ENCODE measurements around the gene NLRP10.
"Not testable (repeated sequence)": the region's sequence is repeated elsewhere in the genome, so short reads cannot be mapped to it uniquely, and the experiment has no call there.

The NLRP10 gene

GRCh38 chr11:7999795-8000194, 34.5 kb upstream of the NLRP10 start:
- no peak overlapping the region for H3K4me3 ChIP-seq (ENCODE audit: low read length)
- no peak overlapping the region for H3K27ac ChIP-seq (ENCODE audit: low read depth, low read length)
- H3K9ac ChIP-seq (ENCODE audit: low read length): no peak overlapping the region
- no peaks in the 10 kb centered on the region for H3K27me3 ChIP-seq (ENCODE audit: control insufficient read depth, insufficient read depth, low read length)
- H3K36me3 ChIP-seq (ENCODE audit: control insufficient read depth, insufficient read depth, low read length): peaks cover 23% of the 10 kb centered on the region
- H3K4me1 ChIP-seq (ENCODE audit: control insufficient read depth, insufficient read depth, low read length): no peaks in the 10 kb centered on the region

- no peak overlapping the region for H3K9ac ChIP-seq (ENCODE audit: low read length)
- no peaks in the 10 kb centered on the region for H3K27me3 ChIP-seq (ENCODE audit: control insufficient read depth, insufficient read depth, low read length)
- no peak overlapping the region for H3K27ac ChIP-seq (ENCODE audit: low read depth, low read length)
- H3K4me1 ChIP-seq (ENCODE audit: control insufficient read depth, insufficient read depth, low read length): no peaks in the 10 kb centered on the region
- no peak overlapping the region for H3K4me3 ChIP-seq (ENCODE audit: low read length)
- peaks cover 53% of the 10 kb centered on the region for H3K36me3 ChIP-seq (ENCODE audit: control insufficient read depth, insufficient read depth, low read length)
These were observed 29.5 kb upstream of the NLRP10 start for GRCh38 chr11:7994581-7995278.

DNA sequence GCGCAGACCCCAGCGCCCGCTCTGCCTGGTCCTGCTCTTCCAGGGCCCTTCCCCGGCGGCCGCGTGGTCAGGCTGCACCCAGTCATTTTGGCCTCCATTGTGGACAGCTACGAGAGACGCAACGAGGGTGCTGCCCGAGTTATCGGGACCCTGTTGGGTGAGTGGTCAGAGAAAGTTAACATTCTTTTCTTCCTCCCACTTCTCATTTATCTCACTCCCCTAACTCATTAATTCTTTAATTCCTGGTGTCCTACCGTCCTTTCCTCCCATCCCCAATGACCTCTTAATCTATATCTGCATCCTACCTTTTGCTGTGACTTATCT, 22.3 kb upstream of the NLRP10 start:
- not testable (repeated sequence) for H3K27me3 ChIP-seq (ENCODE audit: control insufficient read depth, insufficient read depth, low read length); H3K36me3 ChIP-seq (ENCODE audit: control insufficient read depth, insufficient read depth, low read length); H3K27ac ChIP-seq (ENCODE audit: low read depth, low read length)
- H3K4me1 ChIP-seq (ENCODE audit: control insufficient read depth, insufficient read depth, low read length): peaks cover 20% of the 10 kb centered on the region
- peak overlapping the region; percentile 51 for H3K9ac ChIP-seq (ENCODE audit: low read length)
- H3K4me3 ChIP-seq (ENCODE audit: low read length): peak overlapping the region; percentile 94

DNA sequence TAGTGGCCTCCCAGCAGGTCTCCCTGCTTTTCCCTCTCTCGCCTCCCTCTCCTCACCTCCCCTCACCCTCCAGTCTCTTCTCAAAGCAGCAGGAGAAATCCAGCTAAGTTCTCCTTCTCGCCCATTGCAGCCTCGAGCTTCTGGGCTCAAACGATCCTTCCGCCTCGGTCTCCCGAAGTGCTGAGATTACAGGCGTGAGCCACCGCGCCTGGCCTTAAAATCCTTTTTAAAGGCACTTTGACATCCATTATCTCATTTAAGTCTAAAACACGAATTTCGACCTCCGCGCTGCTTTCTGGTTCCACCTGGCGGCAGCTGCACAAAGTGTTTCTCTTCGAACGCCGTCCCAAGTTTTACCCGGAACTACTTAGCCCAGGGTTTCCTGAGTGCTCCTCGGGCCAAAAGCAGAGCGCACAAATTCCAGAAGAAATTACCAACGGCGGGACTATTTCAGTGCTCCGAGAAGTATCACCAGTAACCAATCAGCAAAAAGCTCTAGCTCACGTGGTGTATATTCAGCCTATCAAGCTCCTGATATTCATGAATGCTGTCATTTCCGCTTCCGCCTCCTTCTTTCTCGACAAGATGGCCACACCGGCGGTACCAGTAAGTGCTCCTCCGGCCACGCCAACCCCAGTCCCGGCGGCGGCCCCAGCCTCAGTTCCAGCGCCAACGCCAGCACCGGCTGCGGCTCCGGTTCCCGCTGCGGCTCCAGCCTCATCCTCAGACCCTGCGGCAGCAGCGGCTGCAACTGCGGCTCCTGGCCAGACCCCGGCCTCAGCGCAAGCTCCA, 21.7 kb upstream of the NLRP10 start, which contains the start of gene EIF3F:
Gene EIF3F, plus strand, starts transcription at position 570 of the 792 bp plus-strand sequence. Its CDS starts 16 bp downstream, at position 586.
- peak within 1 kb of the TSS; percentile 72 for H3K27ac ChIP-seq (ENCODE audit: low read depth, low read length)
- peak within 1 kb of the TSS; percentile 51 for H3K9ac ChIP-seq (ENCODE audit: low read length)
- peaks cover 20% of the 10 kb centered on the region for H3K4me1 ChIP-seq (ENCODE audit: control insufficient read depth, insufficient read depth, low read length)

DNA sequence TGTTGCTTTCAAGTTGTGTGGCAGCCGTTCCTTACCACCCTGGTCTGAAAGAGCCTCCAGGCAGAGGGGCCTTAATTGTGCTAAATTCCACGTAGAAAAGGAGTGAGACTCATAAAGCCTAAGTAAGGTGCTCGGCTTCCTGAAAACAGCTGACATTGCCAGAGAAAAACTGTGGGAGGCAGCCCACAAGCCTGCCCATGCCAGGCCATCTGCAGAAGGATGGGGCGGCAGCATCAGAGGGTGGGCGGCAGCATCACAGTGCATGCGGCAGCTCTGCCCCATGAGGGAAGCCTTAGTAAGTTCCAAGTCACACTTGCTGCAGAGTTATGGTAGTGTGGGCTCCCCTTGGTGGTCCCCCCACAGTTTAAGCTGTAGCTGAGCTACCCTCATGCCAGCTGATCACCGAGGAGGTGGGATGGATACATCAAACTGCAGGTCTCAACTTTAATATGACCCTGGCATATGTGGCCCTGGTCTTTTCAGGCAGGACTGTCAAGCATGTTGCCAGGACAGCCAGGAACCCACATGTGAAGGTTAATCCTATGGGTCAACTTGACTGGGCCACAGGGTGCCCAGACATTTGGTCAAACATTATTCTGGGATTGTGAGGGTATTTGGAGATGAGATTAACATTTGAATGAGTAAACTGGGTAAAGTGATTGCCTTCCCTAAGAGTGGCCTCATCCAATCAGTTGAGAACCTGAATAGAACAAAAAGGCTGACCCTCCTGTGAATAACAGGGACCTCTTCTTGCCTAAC, 18.8 kb upstream of the NLRP10 start:
- H3K9ac ChIP-seq (ENCODE audit: low read length): no peak overlapping the region
- no peaks in the 10 kb centered on the region for H3K36me3 ChIP-seq (ENCODE audit: control insufficient read depth, insufficient read depth, low read length)
- no peak overlapping the region for H3K4me3 ChIP-seq (ENCODE audit: low read length)
- H3K27me3 ChIP-seq (ENCODE audit: control insufficient read depth, insufficient read depth, low read length): no peaks in the 10 kb centered on the region
- H3K4me1 ChIP-seq (ENCODE audit: control insufficient read depth, insufficient read depth, low read length): peaks cover 17% of the 10 kb centered on the region
- H3K27ac ChIP-seq (ENCODE audit: low read depth, low read length): no peak overlapping the region

More for the DNA sequence above, 21.7 kb upstream of the NLRP10 start, which contains the start of gene EIF3F:
- Histone ChIP-seq H3K4me3 (ENCODE audit: low read length) (peak within 1 kb of the TSS; percentile 94), H3K27me3 (ENCODE audit: control insufficient read depth, insufficient read depth, low read length) (no peaks in the 10 kb centered on the region), H3K36me3 (ENCODE audit: control insufficient read depth, insufficient read depth, low read length) (peaks cover 6% of the 10 kb centered on the region)

- no peak overlapping the region for H3K9ac ChIP-seq (ENCODE audit: low read length)
- H3K27ac ChIP-seq (ENCODE audit: low read depth, low read length): no peak overlapping the region
- no peaks in the 10 kb centered on the region for H3K36me3 ChIP-seq (ENCODE audit: control insufficient read depth, insufficient read depth, low read length)
- no peaks in the 10 kb centered on the region for H3K27me3 ChIP-seq (ENCODE audit: control insufficient read depth, insufficient read depth, low read length)
- peaks cover 4% of the 10 kb centered on the region for H3K4me1 ChIP-seq (ENCODE audit: control insufficient read depth, insufficient read depth, low read length)
- H3K4me3 ChIP-seq (ENCODE audit: low read length): no peak overlapping the region
These were observed 17.4 kb upstream of the NLRP10 start for GRCh38 chr11:7982582-7983119.

GRCh38 chr11:7981619-7982157, 16.4 kb upstream of the NLRP10 start:
- Histone ChIP-seq H3K36me3 (ENCODE audit: control insufficient read depth, insufficient read depth, low read length) (no peaks in the 10 kb centered on the region), H3K4me1 (ENCODE audit: control insufficient read depth, insufficient read depth, low read length) (peaks cover 3% of the 10 kb centered on the region), H3K4me3 (ENCODE audit: low read length) (no peak overlapping the region), H3K27ac (ENCODE audit: low read depth, low read length) (no peak overlapping the region), H3K27me3 (ENCODE audit: control insufficient read depth, insufficient read depth, low read length) (no peaks in the 10 kb centered on the region), H3K9ac (ENCODE audit: low read length) (no peak overlapping the region)

DNA sequence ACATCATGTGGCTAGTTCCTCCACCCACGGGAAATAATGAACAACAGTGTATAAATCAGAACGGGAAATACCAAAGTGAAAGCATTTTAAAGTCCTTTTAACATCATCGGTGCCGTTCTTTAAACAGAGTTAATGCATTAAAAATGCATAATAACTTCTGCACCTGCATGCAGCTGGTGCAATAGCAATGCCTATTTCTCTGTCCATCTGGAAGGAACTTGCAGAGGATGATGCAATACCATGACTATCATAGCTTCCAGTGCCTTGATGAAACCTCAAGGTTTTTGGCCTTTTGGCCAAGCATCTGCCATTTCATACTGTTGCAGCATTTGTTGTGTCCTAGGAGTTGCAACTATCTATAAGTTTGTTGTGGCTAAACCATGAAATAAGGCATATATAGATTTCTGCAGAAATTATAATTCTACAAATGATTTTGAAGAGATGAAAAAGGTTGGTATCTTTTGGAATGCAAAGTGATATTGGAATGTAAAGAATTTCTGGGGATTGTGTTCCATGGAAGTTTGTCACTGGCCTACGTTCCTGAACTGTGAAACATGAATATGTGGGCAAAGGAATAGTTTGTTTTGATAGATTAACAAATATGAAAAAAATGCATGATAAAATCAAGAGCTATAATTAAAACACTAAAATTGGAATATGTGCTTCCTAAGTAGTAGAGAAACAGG, 12.1 kb upstream of the NLRP10 start:
- Histone ChIP-seq H3K4me1 (ENCODE audit: control insufficient read depth, insufficient read depth, low read length) (no peaks in the 10 kb centered on the region), H3K36me3 (ENCODE audit: control insufficient read depth, insufficient read depth, low read length) (no peaks in the 10 kb centered on the region), H3K27me3 (ENCODE audit: control insufficient read depth, insufficient read depth, low read length) (no peaks in the 10 kb centered on the region), H3K27ac (ENCODE audit: low read depth, low read length) (no peak overlapping the region), H3K9ac (ENCODE audit: low read length) (no peak overlapping the region), H3K4me3 (ENCODE audit: low read length) (no peak overlapping the region)

DNA sequence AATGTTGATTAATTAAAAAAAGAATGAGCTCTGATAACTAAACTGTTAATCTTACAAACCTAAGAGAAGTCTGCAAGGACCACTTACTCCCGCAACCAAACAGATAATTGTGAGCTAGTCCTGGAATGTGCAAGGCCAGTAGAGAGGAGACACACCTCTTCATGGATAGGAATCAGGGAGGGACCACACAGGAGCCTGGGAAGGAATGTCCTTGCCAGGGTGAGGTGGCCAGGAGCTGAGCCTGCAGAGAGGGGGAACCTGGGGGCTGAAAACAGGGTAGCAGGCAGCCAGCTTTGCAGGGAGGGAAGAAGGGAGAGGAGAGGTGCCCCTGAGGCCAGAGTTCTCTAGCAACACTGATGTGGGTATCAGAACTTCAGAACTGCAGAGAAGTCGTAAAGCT, 9.4 kb upstream of the NLRP10 start:
- Histone ChIP-seq H3K27ac (ENCODE audit: low read depth, low read length) (no peak overlapping the region), H3K4me1 (ENCODE audit: control insufficient read depth, insufficient read depth, low read length) (no peaks in the 10 kb centered on the region), H3K36me3 (ENCODE audit: control insufficient read depth, insufficient read depth, low read length) (no peaks in the 10 kb centered on the region), H3K27me3 (ENCODE audit: control insufficient read depth, insufficient read depth, low read length) (no peaks in the 10 kb centered on the region), H3K9ac (ENCODE audit: low read length) (no peak overlapping the region), H3K4me3 (ENCODE audit: low read length) (no peak overlapping the region)

- no peaks in the 10 kb centered on the region for H3K4me1 ChIP-seq (ENCODE audit: control insufficient read depth, insufficient read depth, low read length)
- no peaks in the 10 kb centered on the region for H3K36me3 ChIP-seq (ENCODE audit: control insufficient read depth, insufficient read depth, low read length)
- no peaks in the 10 kb centered on the region for H3K27me3 ChIP-seq (ENCODE audit: control insufficient read depth, insufficient read depth, low read length)
- H3K9ac ChIP-seq (ENCODE audit: low read length): no peak overlapping the region
- no peak overlapping the region for H3K27ac ChIP-seq (ENCODE audit: low read depth, low read length)
- no peak overlapping the region for H3K4me3 ChIP-seq (ENCODE audit: low read length)
These were observed 7.8 kb upstream of the NLRP10 start for GRCh38 chr11:7973011-7973410.

DNA sequence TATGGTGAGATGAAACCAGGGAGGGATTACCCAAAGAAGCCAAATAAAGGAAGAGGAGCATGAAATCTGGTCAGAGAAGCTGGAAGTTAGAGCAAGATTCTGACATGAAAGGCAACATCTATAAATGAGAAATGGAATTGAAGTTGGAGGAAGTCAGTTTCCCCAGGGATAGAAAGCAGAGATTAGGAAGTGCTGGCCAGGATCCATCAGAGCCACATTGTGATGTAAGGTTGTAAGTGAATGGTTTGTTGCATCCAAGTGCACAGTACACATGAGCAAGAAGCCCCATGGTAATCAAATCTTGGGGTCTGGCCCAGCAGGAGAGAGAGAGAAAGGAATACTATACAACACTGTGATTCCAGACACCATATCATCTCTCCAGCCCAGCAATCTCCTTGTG, 6.6 kb upstream of the NLRP10 start:
- Histone ChIP-seq H3K9ac (ENCODE audit: low read length) (no peak overlapping the region), H3K27ac (ENCODE audit: low read depth, low read length) (no peak overlapping the region), H3K36me3 (ENCODE audit: control insufficient read depth, insufficient read depth, low read length) (no peaks in the 10 kb centered on the region), H3K27me3 (ENCODE audit: control insufficient read depth, insufficient read depth, low read length) (no peaks in the 10 kb centered on the region), H3K4me3 (ENCODE audit: low read length) (no peak overlapping the region), H3K4me1 (ENCODE audit: control insufficient read depth, insufficient read depth, low read length) (no peaks in the 10 kb centered on the region)

Data from rectal smooth muscle tissue (tissue), 1 donor.